HEK293T (cell line): Measurements from ENCODE around the gene MLLT3.

Source experiments
- ARNT ChIP-seq: fragments of 450-650 bp; IDR thresholded peaks from 2 replicates; pipeline ENCODE4 v1.6.1; 2017; ENCODE audit warnings: mild to moderate bottlenecking
- ELF4 ChIP-seq: fragments of 450-650 bp; IDR thresholded peaks from 2 replicates; pipeline ENCODE4 v1.6.1; 2017; ENCODE audit warnings: antibody characterized with exemption
- FOXA1 ChIP-seq: fragments of 450-650 bp; IDR thresholded peaks from 2 replicates; pipeline ENCODE4 v1.6.1; 2016; ENCODE audit warnings: mild to moderate bottlenecking
- FOXK2 ChIP-seq: fragments of 450-650 bp; IDR thresholded peaks from 2 replicates; pipeline ENCODE4 v1.6.1; 2016; ENCODE audit warnings: mild to moderate bottlenecking
- FOXM1 ChIP-seq: fragments of 450-650 bp; IDR thresholded peaks from 2 replicates; pipeline ENCODE4 v1.6.1; 2017; ENCODE audit warnings: mild to moderate bottlenecking, borderline replicate concordance
- HDGF ChIP-seq: fragments of 450-650 bp; IDR thresholded peaks from 2 replicates; pipeline ENCODE4 v1.6.1; 2017; ENCODE audit warnings: antibody characterized with exemption, borderline replicate concordance
- PKNOX1 ChIP-seq: fragments of 450-650 bp; IDR thresholded peaks from 2 replicates; pipeline ENCODE4 v1.6.1; 2016
- SP1 ChIP-seq: fragments of 450-650 bp; IDR thresholded peaks from 2 replicates; pipeline ENCODE4 v1.6.1; 2017
- SUZ12 ChIP-seq: fragments of 450-650 bp; IDR thresholded peaks from 2 replicates; pipeline ENCODE4 v1.6.1; 2016; ENCODE audit warnings: mild to moderate bottlenecking
- TARDBP ChIP-seq: fragments of 450-650 bp; IDR thresholded peaks from 2 replicates; pipeline ENCODE4 v1.6.1; 2016
- ZNF384 ChIP-seq: fragments of 450-650 bp; IDR thresholded peaks from 2 replicates; pipeline ENCODE4 v1.6.1; 2016

GRCh38 chr9:20566401-20566800 lies 55.9 kb downstream of the MLLT3 start:
- no peak for TF ChIP-seq SP1
- no peak for TF ChIP-seq ZNF384
- no peak for TF ChIP-seq ELF4
- TF ChIP-seq ARNT, result no peak
- no peak for TF ChIP-seq FOXM1
- TF ChIP-seq HDGF, result no peak
- no peak for TF ChIP-seq PKNOX1
- no peak for TF ChIP-seq TARDBP
- no peak for TF ChIP-seq SUZ12
- no peak for TF ChIP-seq FOXK2
- no peak for TF ChIP-seq FOXA1
